WTC11 (cell line): ENCODE results near the gene LAMP5.

Experiments
- MYBL2 ChIP-seq: sonication (generic); formaldehyde crosslinking; IDR thresholded peaks from 2 replicates; pipeline ENCODE4 v1.8.1; 2023; ENCODE audit warnings: mild to moderate bottlenecking, moderate library complexity, missing genetic modification reagents
- TF ChIP-seq, protein P1 (sequence below): sonication (generic); formaldehyde crosslinking; IDR thresholded peaks from 2 replicates; pipeline ENCODE4 v1.8.1; 2023; ENCODE audit warnings: mild to moderate bottlenecking, missing genetic modification reagents, moderate library complexity
- TF ChIP-seq, protein P2 (sequence below): fragments of 200-600 bp; IDR thresholded peaks from 2 replicates; pipeline ENCODE4 v1.8.0; 2022; ENCODE audit warnings: antibody characterized with exemption
- TF ChIP-seq, protein P3 (sequence below): sonication (generic); formaldehyde crosslinking; conservative IDR thresholded peaks from 2 replicates; pipeline ENCODE4 v1.8.1; 2022; ENCODE audit warnings: mild to moderate bottlenecking, missing genetic modification reagents
- TF ChIP-seq, protein P4 (sequence below): sonication (generic); formaldehyde crosslinking; IDR thresholded peaks from 2 replicates; pipeline ENCODE4 v1.8.1; 2023; ENCODE audit warnings: mild to moderate bottlenecking, moderate library complexity, missing genetic modification reagents

DNA sequence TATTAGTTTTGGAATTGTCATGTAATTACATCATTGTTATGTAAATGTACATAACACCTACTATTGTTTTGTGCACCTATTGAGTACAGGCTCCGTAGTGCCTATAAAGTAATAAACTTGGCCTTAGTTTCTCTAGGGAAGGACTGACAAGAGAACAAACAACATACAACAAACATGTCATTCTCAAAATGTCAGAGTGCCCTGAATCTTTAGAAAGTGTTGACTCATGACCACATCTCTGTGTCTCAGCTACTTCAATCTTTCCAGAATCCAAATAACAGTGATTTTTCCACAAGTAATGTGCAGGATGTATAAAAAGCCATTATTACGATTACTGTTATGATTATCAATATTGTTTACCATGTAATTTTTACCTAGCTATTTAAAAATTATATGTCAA is 17.2 kb downstream of the LAMP5 start:
- TF ChIP-seq, protein P1, sequence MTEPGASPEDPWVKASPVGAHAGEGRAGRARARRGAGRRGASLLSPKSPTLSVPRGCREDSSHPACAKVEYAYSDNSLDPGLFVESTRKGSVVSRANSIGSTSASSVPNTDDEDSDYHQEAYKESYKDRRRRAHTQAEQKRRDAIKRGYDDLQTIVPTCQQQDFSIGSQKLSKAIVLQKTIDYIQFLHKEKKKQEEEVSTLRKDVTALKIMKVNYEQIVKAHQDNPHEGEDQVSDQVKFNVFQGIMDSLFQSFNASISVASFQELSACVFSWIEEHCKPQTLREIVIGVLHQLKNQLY (CRISPR knock-in tag), result no peak
- TF ChIP-seq, protein P2, sequence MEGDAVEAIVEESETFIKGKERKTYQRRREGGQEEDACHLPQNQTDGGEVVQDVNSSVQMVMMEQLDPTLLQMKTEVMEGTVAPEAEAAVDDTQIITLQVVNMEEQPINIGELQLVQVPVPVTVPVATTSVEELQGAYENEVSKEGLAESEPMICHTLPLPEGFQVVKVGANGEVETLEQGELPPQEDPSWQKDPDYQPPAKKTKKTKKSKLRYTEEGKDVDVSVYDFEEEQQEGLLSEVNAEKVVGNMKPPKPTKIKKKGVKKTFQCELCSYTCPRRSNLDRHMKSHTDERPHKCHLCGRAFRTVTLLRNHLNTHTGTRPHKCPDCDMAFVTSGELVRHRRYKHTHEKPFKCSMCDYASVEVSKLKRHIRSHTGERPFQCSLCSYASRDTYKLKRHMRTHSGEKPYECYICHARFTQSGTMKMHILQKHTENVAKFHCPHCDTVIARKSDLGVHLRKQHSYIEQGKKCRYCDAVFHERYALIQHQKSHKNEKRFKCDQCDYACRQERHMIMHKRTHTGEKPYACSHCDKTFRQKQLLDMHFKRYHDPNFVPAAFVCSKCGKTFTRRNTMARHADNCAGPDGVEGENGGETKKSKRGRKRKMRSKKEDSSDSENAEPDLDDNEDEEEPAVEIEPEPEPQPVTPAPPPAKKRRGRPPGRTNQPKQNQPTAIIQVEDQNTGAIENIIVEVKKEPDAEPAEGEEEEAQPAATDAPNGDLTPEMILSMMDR, result no peak
- TF ChIP-seq, protein P3, sequence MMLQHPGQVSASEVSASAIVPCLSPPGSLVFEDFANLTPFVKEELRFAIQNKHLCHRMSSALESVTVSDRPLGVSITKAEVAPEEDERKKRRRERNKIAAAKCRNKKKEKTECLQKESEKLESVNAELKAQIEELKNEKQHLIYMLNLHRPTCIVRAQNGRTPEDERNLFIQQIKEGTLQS, result no peak
- TF ChIP-seq MYBL2, result no peak
- TF ChIP-seq, protein P4, sequence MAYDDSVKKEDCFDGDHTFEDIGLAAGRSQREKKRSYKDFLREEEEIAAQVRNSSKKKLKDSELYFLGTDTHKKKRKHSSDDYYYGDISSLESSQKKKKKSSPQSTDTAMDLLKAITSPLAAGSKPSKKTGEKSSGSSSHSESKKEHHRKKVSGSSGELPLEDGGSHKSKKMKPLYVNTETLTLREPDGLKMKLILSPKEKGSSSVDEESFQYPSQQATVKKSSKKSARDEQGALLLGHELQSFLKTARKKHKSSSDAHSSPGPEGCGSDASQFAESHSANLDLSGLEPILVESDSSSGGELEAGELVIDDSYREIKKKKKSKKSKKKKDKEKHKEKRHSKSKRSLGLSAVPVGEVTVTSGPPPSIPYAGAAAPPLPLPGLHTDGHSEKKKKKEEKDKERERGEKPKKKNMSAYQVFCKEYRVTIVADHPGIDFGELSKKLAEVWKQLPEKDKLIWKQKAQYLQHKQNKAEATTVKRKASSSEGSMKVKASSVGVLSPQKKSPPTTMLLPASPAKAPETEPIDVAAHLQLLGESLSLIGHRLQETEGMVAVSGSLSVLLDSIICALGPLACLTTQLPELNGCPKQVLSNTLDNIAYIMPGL (CRISPR knock-in tag), result no peak
